Mucosa of descending colon (tissue), 3 donors: ENCODE data around the gene MGAT5. TPM values are rescaled to one million over a fixed set of nuclear protein-coding genes. Genes with fewer than 3 reads are reported as not detected.
A peak's percentile ranks its signal among the peaks of the same experiment; 100 is the strongest.

ENCODE experiments used
- ATAC-seq: fragments of 200-7000 bp; cut with Tn5 transposase; one replicate; pipeline ENCODE4 v1.9.1; 2020; ENCODE audit warnings: mild to moderate bottlenecking, moderate library complexity
- DNase-seq, 3 donors: peaks; one replicate each; pipeline ENCODE4 v3.0.0-alpha.2; 2020
- H3K36me3 ChIP-seq: fragments of 200-600 bp; one replicate; pipeline ENCODE4 v1.8.0; 2021; ENCODE audit warnings: low read depth, mild to moderate bottlenecking
- H3K4me1 ChIP-seq: fragments of 200-600 bp; one replicate; pipeline ENCODE4 v1.8.0; 2021; ENCODE audit warnings: low read depth, mild to moderate bottlenecking
- H3K4me3 ChIP-seq: fragments of 200-600 bp; one replicate; pipeline ENCODE4 v1.8.0; 2021; ENCODE audit warnings: mild to moderate bottlenecking
- H3K9me3 ChIP-seq: fragments of 200-600 bp; one replicate; pipeline ENCODE4 v1.8.0; 2021; ENCODE audit warnings: mild to moderate bottlenecking
- CTCF ChIP-seq: fragments of 200-600 bp; IDR thresholded peaks from one replicate; pipeline ENCODE4 v1.8.0; 2022; ENCODE audit warnings: antibody characterized with exemption, mild to moderate bottlenecking
- intact Hi-C, 2 donors: fragments of 100-400 bp; cut with DNase I in 1 of 2; cut with micrococcal nuclease in 1 of 2; formaldehyde crosslinking; loops; one replicate each; pipeline versions ENCODE4 v1.11.0 to v1.11.1; 2022; cut with DNase I, micrococcal nuclease
- total RNA-seq, 3 donors: library from RNA; stranded (reverse); fragmentation: NEBNext Ultra II Directional in 2 of 3; extraction: Animal tissue kit (Norgen Biotek cat#: 25700) in 2 of 3; gene quantifications; one replicate each; pipeline versions ENCODE4 v1.2.1 to v1.2.4, GENCODE V29; 2021 to 2023
- donor health status: DM: no; HTN: no; CAD: no; lungs with moderate emphysema.
- donor health status: DM: no; HTN: no; CAD: no.
- donor health status: DM: no; HTN: yes; CAD: no.

Gene MGAT5
- total RNA-seq, 3 donors from 2014 or later = 56.5 to 75.5 (median 69.7) TPM

- H3K4me3 ChIP-seq = no peak overlapping the region
- TF ChIP-seq CTCF = no peak
- DNase-seq = no peak
- peaks cover 21% of the 10 kb centered on the region for H3K4me1 ChIP-seq
- no peaks in the 10 kb centered on the region for H3K36me3 ChIP-seq
- no peaks in the 10 kb centered on the region for H3K9me3 ChIP-seq
- intact Hi-C loops = loop anchor here in 1 of 2 donors (10.0 kb wide), 1 partner anchor 140 kb away; no protein-coding TSS in a partner anchor
- no peak for ATAC-seq
Observed at GRCh38 chr2:134254824-134255223, 952 bp downstream of the MGAT5 start.

GRCh38 chr2:134256956-134257355, 3.1 kb downstream of the MGAT5 start:
- DNase-seq (no peak), ATAC-seq (no peak)
- peaks cover 31% of the 10 kb centered on the region for H3K4me1 ChIP-seq
- intact Hi-C loops = loop anchor here in 1 of 2 donors (10.0 kb wide), 1 partner anchor 142 kb away; no protein-coding TSS in a partner anchor
- no peaks in the 10 kb centered on the region for H3K9me3 ChIP-seq
- no peak for TF ChIP-seq CTCF
- H3K4me3 ChIP-seq = no peak overlapping the region
- H3K36me3 ChIP-seq = no peaks in the 10 kb centered on the region

GRCh38 chr2:134257509-134257908, 3.6 kb downstream of the MGAT5 start:
- no peak for TF ChIP-seq CTCF
- no peak overlapping the region for H3K4me3 ChIP-seq
- H3K4me1 ChIP-seq = peaks cover 35% of the 10 kb centered on the region
- ATAC-seq (no peak), DNase-seq (no peak)
- H3K9me3 ChIP-seq = no peaks in the 10 kb centered on the region
- intact Hi-C loops = loop anchor here in 1 of 2 donors (10.0 kb wide), 1 partner anchor 143 kb away; no protein-coding TSS in a partner anchor
- H3K36me3 ChIP-seq = no peaks in the 10 kb centered on the region

- DNase-seq (no peak), ATAC-seq (no peak)
- Histone ChIP-seq H3K4me1 (peaks cover 32% of the 10 kb centered on the region), H3K36me3 (no peaks in the 10 kb centered on the region), H3K4me3 (no peak overlapping the region), H3K9me3 (no peaks in the 10 kb centered on the region)
- intact Hi-C loops = loop anchor here in 1 of 2 donors (10.0 kb wide), 1 partner anchor 143 kb away; no protein-coding TSS in a partner anchor
- TF ChIP-seq CTCF = no peak
Observed at GRCh38 chr2:134257965-134258683, 4.3 kb downstream of the MGAT5 start.

GRCh38 chr2:134258684-134259388, 5.0 kb downstream of the MGAT5 start:
- ATAC-seq (peak; percentile 50), DNase-seq (peak in 1 of 3 donors; percentile 32)
- H3K4me3 ChIP-seq = no peak overlapping the region
- H3K4me1 ChIP-seq = peaks cover 25% of the 10 kb centered on the region
- H3K9me3 ChIP-seq = no peaks in the 10 kb centered on the region
- H3K36me3 ChIP-seq = no peaks in the 10 kb centered on the region
- TF ChIP-seq CTCF = no peak
- intact Hi-C loops = loop anchor here in 1 of 2 donors (10.0 kb wide), 1 partner anchor 144 kb away; no protein-coding TSS in a partner anchor
